Panc1 (cell line): ENCODE measurements around the gene SULT2B1.

Source experiments
- CTCF ChIP-seq: fragments of 450-650 bp; IDR thresholded peaks from 2 replicates; pipeline ENCODE4 v1.5.1; 2017; ENCODE audit warnings: mild to moderate bottlenecking
- POLR2AphosphoS5 ChIP-seq: IDR thresholded peaks from 2 replicates; pipeline ENCODE4 v1.6.1; 2012; ENCODE audit warnings: mild to moderate bottlenecking, low read depth, low read length, moderate library complexity
- REST ChIP-seq, 2 experiments: IDR thresholded peaks; 2 replicates each; pipeline ENCODE4 v1.6.1; 2011 to 2012; ENCODE audit warnings: low read depth in 2 of 2, control low read depth in 1 of 2, low read length in 1 of 2, mild to moderate bottlenecking in 1 of 2, moderate library complexity in 1 of 2; ENCODE audit not compliant: insufficient read depth in 1 of 2
- SIN3A ChIP-seq: IDR thresholded peaks from 2 replicates; pipeline ENCODE4 v1.6.1; 2012; ENCODE audit warnings: low read depth, mild to moderate bottlenecking, low read length, moderate library complexity, borderline replicate concordance; ENCODE audit not compliant: insufficient read depth

- TF ChIP-seq CTCF (no peak), POLR2AphosphoS5 (no peak), REST (IDR thresholded peaks at IDR 0.05; ENCODE audit: insufficient read depth in 1 of 2, low read depth in 2 of 2, low read length in 1 of 2) (no peak), SIN3A (no peak)
These were observed 49.5 kb upstream of the SULT2B1 start for GRCh38 chr19:48502350-48503018.
